SJCRH30 (cell line): ENCODE measurements around the gene TRIM74. TPM values are rescaled to one million over a fixed set of nuclear protein-coding genes. Genes with fewer than 3 reads are reported as not detected.
"Not testable (repeated sequence)": the region's sequence is repeated elsewhere in the genome, so short reads cannot be mapped to it uniquely, and the experiment has no call there.

Source experiments
- DNase-seq, 2 experiments: peaks; one replicate each; pipeline ENCODE4 v3.0.0-alpha.2; 2015 to 2020
- H3K27ac ChIP-seq: fragments of 250-450 bp; sonication (Bioruptor Pico); 2 replicates; pipeline ENCODE4 v1.5.1; 2020; ENCODE audit warnings: mild to moderate bottlenecking, moderate library complexity
- H3K27me3 ChIP-seq: fragments of 250-450 bp; sonication (Bioruptor Pico); 2 replicates; pipeline ENCODE4 v1.5.1; 2020; ENCODE audit warnings: mild to moderate bottlenecking, moderate library complexity
- H3K36me3 ChIP-seq: fragments of 250-450 bp; sonication (Bioruptor Pico); 2 replicates; pipeline ENCODE4 v1.5.1; 2020; ENCODE audit warnings: mild to moderate bottlenecking, moderate library complexity
- H3K4me1 ChIP-seq: fragments of 250-450 bp; sonication (Bioruptor Pico); 2 replicates; pipeline ENCODE4 v1.5.1; 2020; ENCODE audit warnings: mild to moderate bottlenecking, moderate library complexity
- H3K4me3 ChIP-seq: fragments of 250-450 bp; sonication (Bioruptor Pico); 2 replicates; pipeline ENCODE4 v1.5.1; 2020; ENCODE audit warnings: mild to moderate bottlenecking, moderate library complexity
- H3K9me3 ChIP-seq: fragments of 250-450 bp; sonication (Bioruptor Pico); replicated peaks from 2 replicates; pipeline ENCODE4 v1.5.1; 2020; ENCODE audit warnings: mild to moderate bottlenecking, moderate library complexity
- total RNA-seq: library from RNA; depleted of rRNA; stranded (reverse); fragments of >200 nt; shearing (Covaris generic); gene quantifications from 2 replicates; pipeline ENCODE4 v1.2.3, GENCODE V29; 2014; rRNA removed

TRIM74 gene
- not detected in 2 replicates for total RNA-seq

- H3K27me3 ChIP-seq, H3K4me3 ChIP-seq, DNase-seq, H3K9me3 ChIP-seq, H3K36me3 ChIP-seq, H3K4me1 ChIP-seq, H3K27ac ChIP-seq: not testable (repeated sequence)
These were observed at the start of gene TRIM74 for GRCh38 chr7:72968980-72969516. TSS of gene TRIM74 (minus strand) at chr7:72969466. CDS start at chr7:72966157, 3,309 bp downstream.

GRCh38 chr7:73006491-73006890 lies 37.2 kb upstream of the TRIM74 start:
- H3K27ac ChIP-seq, H3K27me3 ChIP-seq, H3K9me3 ChIP-seq, H3K4me1 ChIP-seq, H3K36me3 ChIP-seq: not testable (repeated sequence)
- H3K4me3 ChIP-seq = peak overlapping the region; percentile 98; the same call in 1 of the 2 replicates
- peak in 1 of 2 experiments; percentile 8 for DNase-seq

- H3K27me3 ChIP-seq, H3K9me3 ChIP-seq, H3K36me3 ChIP-seq, H3K4me1 ChIP-seq: not testable (repeated sequence)
- peak overlapping the region; percentile 98 for H3K4me3 ChIP-seq
- DNase-seq = peak in 1 of 2 experiments; percentile 94
- H3K27ac ChIP-seq = peak overlapping the region; percentile 73
These were observed 36.6 kb upstream of the TRIM74 start for GRCh38 chr7:73005693-73006447.

- H3K27me3 ChIP-seq, H3K4me1 ChIP-seq, H3K36me3 ChIP-seq, H3K9me3 ChIP-seq: not testable (repeated sequence)
- DNase-seq = peak in 1 of 2 experiments; percentile 75
- Histone ChIP-seq H3K4me3 (peak overlapping the region; percentile 98), H3K27ac (peak overlapping the region; percentile 73)
These were observed 36.1 kb upstream of the TRIM74 start for GRCh38 chr7:73005356-73005692.

- H3K9me3 ChIP-seq, H3K27ac ChIP-seq, H3K36me3 ChIP-seq, H3K4me1 ChIP-seq, DNase-seq, H3K4me3 ChIP-seq, H3K27me3 ChIP-seq: not testable (repeated sequence)
These were observed 28.7 kb upstream of the TRIM74 start for GRCh38 chr7:72997887-72998468.

GRCh38 chr7:72997447-72997846 lies 28.2 kb upstream of the TRIM74 start:
- not testable (repeated sequence) for H3K27ac ChIP-seq, H3K4me3 ChIP-seq, H3K4me1 ChIP-seq, H3K36me3 ChIP-seq, H3K9me3 ChIP-seq, DNase-seq, H3K27me3 ChIP-seq

- not testable (repeated sequence) for H3K27ac ChIP-seq, H3K9me3 ChIP-seq, H3K4me3 ChIP-seq, DNase-seq, H3K27me3 ChIP-seq, H3K4me1 ChIP-seq, H3K36me3 ChIP-seq
These were observed 26.2 kb upstream of the TRIM74 start for GRCh38 chr7:72995484-72995883.

GRCh38 chr7:72990146-72990913 lies 21.1 kb upstream of the TRIM74 start:
- not testable (repeated sequence) for H3K27me3 ChIP-seq, H3K4me1 ChIP-seq
- DNase-seq = peak in 1 of 2 experiments; percentile 87

GRCh38 chr7:72982084-72982483 lies 12.8 kb upstream of the TRIM74 start:
- H3K9me3 ChIP-seq, DNase-seq, H3K4me1 ChIP-seq, H3K27me3 ChIP-seq, H3K27ac ChIP-seq, H3K4me3 ChIP-seq, H3K36me3 ChIP-seq: not testable (repeated sequence)

More at GRCh38 chr7:72990146-72990913, 21.1 kb upstream of the TRIM74 start:
- not testable (repeated sequence) for H3K9me3 ChIP-seq, H3K36me3 ChIP-seq, H3K27ac ChIP-seq, H3K4me3 ChIP-seq

- DNase-seq, H3K36me3 ChIP-seq, H3K27me3 ChIP-seq, H3K4me1 ChIP-seq, H3K9me3 ChIP-seq, H3K27ac ChIP-seq, H3K4me3 ChIP-seq: not testable (repeated sequence)
These were observed 11.1 kb upstream of the TRIM74 start for GRCh38 chr7:72980382-72980781.

GRCh38 chr7:72976434-72976833 lies 7.2 kb upstream of the TRIM74 start:
- H3K27ac ChIP-seq, H3K9me3 ChIP-seq, H3K36me3 ChIP-seq, H3K4me1 ChIP-seq, DNase-seq, H3K27me3 ChIP-seq, H3K4me3 ChIP-seq: not testable (repeated sequence)

GRCh38 chr7:72975656-72976286 lies 6.5 kb upstream of the TRIM74 start:
- H3K4me1 ChIP-seq, H3K4me3 ChIP-seq, DNase-seq, H3K27me3 ChIP-seq, H3K27ac ChIP-seq, H3K36me3 ChIP-seq, H3K9me3 ChIP-seq: not testable (repeated sequence)

- not testable (repeated sequence) for DNase-seq, H3K4me1 ChIP-seq, H3K27me3 ChIP-seq, H3K9me3 ChIP-seq, H3K4me3 ChIP-seq, H3K36me3 ChIP-seq, H3K27ac ChIP-seq
These were observed 5.5 kb upstream of the TRIM74 start for GRCh38 chr7:72974781-72975180.

GRCh38 chr7:72971505-72971904 lies 2.2 kb upstream of the TRIM74 start:
- not testable (repeated sequence) for H3K27ac ChIP-seq, DNase-seq, H3K9me3 ChIP-seq, H3K4me3 ChIP-seq, H3K36me3 ChIP-seq, H3K4me1 ChIP-seq, H3K27me3 ChIP-seq

GRCh38 chr7:72969688-72970087 lies 422 bp upstream of the TRIM74 start:
- H3K27me3 ChIP-seq, H3K27ac ChIP-seq, H3K4me1 ChIP-seq, H3K36me3 ChIP-seq, DNase-seq, H3K9me3 ChIP-seq, H3K4me3 ChIP-seq: not testable (repeated sequence)
